Naive thymus-derived CD4-positive, alpha-beta T cell (primary cell): Measurements from ENCODE around the gene NIPA2. TPM values are rescaled to one million over a fixed set of nuclear protein-coding genes. Genes with fewer than 3 reads are reported as not detected.

Source experiments
- ATAC-seq: fragments of 150-1000 bp; cut with Tn5 transposase; 2 replicates; pipeline ENCODE4 v1.10.0; 2021; ENCODE audit warnings: mild to moderate bottlenecking, moderate library complexity
- CTCF ChIA-PET: fragments of 350-600 bp; sonication (Branson Sonifier 250); formaldehyde crosslinking; loops from one replicate; lab custom pipeline; 2021; ENCODE audit warnings: antibody characterized with exemption; lab: Charles Lee
- POLR2A ChIA-PET: fragments of 350-600 bp; sonication (Branson Sonifier 250); formaldehyde crosslinking; loops from one replicate; lab custom pipeline; 2021; ENCODE audit warnings: antibody characterized with exemption, inconsistent platforms; lab: Charles Lee
- DNase-seq, 9 donors: peaks; one replicate each; pipeline versions ENCODE4 v3.0.0 to v3.0.0-alpha.2; 2020 to 2022; ENCODE audit warnings: mixed read lengths in 1 of 9
- H3K27ac ChIP-seq: one replicate; pipeline ENCODE4 v1.7.0; 2013; ENCODE audit warnings: mild to moderate bottlenecking, low read depth, low read length, moderate library complexity
- H3K27me3 ChIP-seq, 2 donors: one replicate each; pipeline ENCODE4 v1.7.0; 2013; ENCODE audit warnings: low read length in 2 of 2, mild to moderate bottlenecking in 2 of 2, moderate library complexity in 2 of 2; ENCODE audit not compliant: control insufficient read depth in 2 of 2, insufficient read depth in 2 of 2
- H3K36me3 ChIP-seq, 3 experiments: 1 replicate in 2 of 3; 2 replicates in 1 of 3; pipeline ENCODE4 v1.7.0; 2013; ENCODE audit warnings: low read length in 3 of 3, mild to moderate bottlenecking in 3 of 3, moderate library complexity in 1 of 3; ENCODE audit not compliant: insufficient read depth in 3 of 3, control insufficient read depth in 2 of 3
- H3K4me1 ChIP-seq, 2 donors: one replicate each; pipeline ENCODE4 v1.7.0; 2013; ENCODE audit warnings: low read length in 2 of 2, mild to moderate bottlenecking in 2 of 2, moderate library complexity in 1 of 2; ENCODE audit not compliant: control insufficient read depth in 2 of 2, insufficient read depth in 2 of 2
- H3K4me3 ChIP-seq: 2 replicates; pipeline ENCODE4 v1.7.0; 2013; ENCODE audit warnings: mild to moderate bottlenecking, low read length
- H3K9me3 ChIP-seq, 3 experiments: 1 replicate in 2 of 3; 2 replicates in 1 of 3; pipeline ENCODE4 v1.7.0; 2013; ENCODE audit warnings: low read length in 3 of 3; ENCODE audit not compliant: control insufficient read depth in 2 of 3
- H3K27ac Mint-ChIP-seq, 9 donors: one replicate each; pipeline ENCODE4 v1.8.0; 2020 to 2022; ENCODE audit warnings: mixed read lengths in 9 of 9, mild to moderate bottlenecking in 8 of 9, moderate library complexity in 5 of 9, inconsistent platforms in 2 of 9
- H3K27me3 Mint-ChIP-seq, 5 donors: one replicate each; pipeline ENCODE4 v1.8.0; 2021 to 2022; ENCODE audit warnings: mixed read lengths in 5 of 5, mild to moderate bottlenecking in 1 of 5
- H3K36me3 Mint-ChIP-seq, 5 donors: one replicate each; pipeline ENCODE4 v1.8.0; 2020 to 2022; ENCODE audit warnings: mixed read lengths in 5 of 5, mild to moderate bottlenecking in 3 of 5, inconsistent platforms in 1 of 5
- H3K4me1 Mint-ChIP-seq, 7 donors: one replicate each; pipeline ENCODE4 v1.8.0; 2020 to 2022; ENCODE audit warnings: mixed read lengths in 7 of 7, mild to moderate bottlenecking in 3 of 7, inconsistent platforms in 1 of 7
- H3K4me3 Mint-ChIP-seq, 10 donors: one replicate each; pipeline ENCODE4 v1.8.0; 2020 to 2022; ENCODE audit warnings: mild to moderate bottlenecking in 10 of 10, mixed read lengths in 10 of 10, moderate library complexity in 6 of 10, inconsistent platforms in 2 of 10
- H3K9me3 Mint-ChIP-seq, 11 donors: one replicate each; pipeline ENCODE4 v1.8.0; 2020 to 2022; ENCODE audit warnings: mixed read lengths in 11 of 11, mild to moderate bottlenecking in 4 of 11, inconsistent platforms in 1 of 11, moderate library complexity in 1 of 11
- intact Hi-C, 2 donors: fragments of 100-400 bp; cut with micrococcal nuclease; formaldehyde crosslinking; loops; one replicate each; pipeline ENCODE4 v1.15.1; 2023
- polyA plus RNA-seq, 2 donors: library from polyadenylated mRNA; unstranded; fragments of 300-500 nt; fragmentation: Illumina TruSeq; gene quantifications; one replicate each; pipeline ENCODE4 v1.2.3, GENCODE V29; 2021
- total RNA-seq, 6 experiments: library from RNA in 5 of 6; stranded (reverse) in 5 of 6; gene quantifications; 1 replicate in 5 of 6; 2 replicates in 1 of 6; pipeline ENCODE4 v1.2.3 and lab custom pipeline; 2021 to 2026

Gene NIPA2
- total and polyA plus RNA-seq, 7 experiments from 2014 or later: 28.7 to 42.0 (median 37.0) TPM

GRCh38 chr15:22877607-22878006 is 39.1 kb downstream of the NIPA2 start:
- DNase-seq (no peak), ATAC-seq (no peak)
- no peaks in the 10 kb centered on the region for H3K27me3 ChIP-seq
- H3K9me3 ChIP-seq: peaks cover 0 to 4% (median 0%) of the 10 kb centered on the region in 3 experiments
- H3K27me3 Mint-ChIP-seq: peaks cover 0 to 3% (median 0%) of the 10 kb centered on the region in 5 donors
- H3K4me3 ChIP-seq: no peak overlapping the region
- H3K9me3 Mint-ChIP-seq: peaks cover 0 to 4% (median 0%) of the 10 kb centered on the region in 11 donors
- no peak overlapping the region for H3K27ac ChIP-seq
- ChIA-PET POLR2A (no interaction called here), CTCF (no interaction called here)
- no peaks in the 10 kb centered on the region for H3K36me3 ChIP-seq
- no peak overlapping the region for H3K27ac Mint-ChIP-seq
- intact Hi-C loops: no loop called here
- no peaks in the 10 kb centered on the region for H3K4me1 ChIP-seq
- H3K4me1 Mint-ChIP-seq: no peaks in the 10 kb centered on the region
- H3K36me3 Mint-ChIP-seq: peaks cover 0 to 13% (median 6%) of the 10 kb centered on the region in 5 donors
- H3K4me3 Mint-ChIP-seq: no peak overlapping the region

GRCh38 chr15:22878103-22878502 is 39.6 kb downstream of the NIPA2 start:
- Histone ChIP-seq H3K4me3 (no peak overlapping the region), H3K9me3 (peaks cover 0 to 4% (median 0%) of the 10 kb centered on the region in 3 experiments), H3K4me1 (no peaks in the 10 kb centered on the region), H3K36me3 (no peaks in the 10 kb centered on the region), H3K27ac (no peak overlapping the region), H3K27me3 (no peaks in the 10 kb centered on the region)
- H3K4me1 Mint-ChIP-seq: no peaks in the 10 kb centered on the region
- peaks cover 0 to 4% (median 0%) of the 10 kb centered on the region in 11 donors for H3K9me3 Mint-ChIP-seq
- ChIA-PET CTCF (no interaction called here), POLR2A (no interaction called here)
- H3K36me3 Mint-ChIP-seq: peaks cover 0 to 13% (median 6%) of the 10 kb centered on the region in 5 donors
- ATAC-seq: no peak
- H3K27me3 Mint-ChIP-seq: peaks cover 0 to 3% (median 0%) of the 10 kb centered on the region in 5 donors
- DNase-seq: no peak
- no peak overlapping the region for H3K4me3 Mint-ChIP-seq
- intact Hi-C loops: no loop called here
- peak overlapping the region in 1 of 9 donors; percentile 50 for H3K27ac Mint-ChIP-seq

- DNase-seq (no peak), ATAC-seq (no peak)
- ChIA-PET CTCF (no interaction called here), POLR2A (no interaction called here)
- H3K9me3 Mint-ChIP-seq: peaks cover 0 to 4% (median 0%) of the 10 kb centered on the region in 11 donors
- Histone ChIP-seq H3K27me3 (no peaks in the 10 kb centered on the region), H3K9me3 (peaks cover 0 to 4% (median 0%) of the 10 kb centered on the region in 3 experiments), H3K36me3 (no peaks in the 10 kb centered on the region), H3K4me3 (no peak overlapping the region), H3K4me1 (no peaks in the 10 kb centered on the region), H3K27ac (no peak overlapping the region)
- no peak overlapping the region for H3K4me3 Mint-ChIP-seq
- peaks cover 0 to 3% (median 0%) of the 10 kb centered on the region in 5 donors for H3K27me3 Mint-ChIP-seq
- no peaks in the 10 kb centered on the region for H3K4me1 Mint-ChIP-seq
- peaks cover 0 to 13% (median 4%) of the 10 kb centered on the region in 5 donors for H3K36me3 Mint-ChIP-seq
- intact Hi-C loops: loop anchor here in 1 of 2 donors (5.0 kb wide), 1 partner anchor 123 kb away; no protein-coding TSS in a partner anchor
- H3K27ac Mint-ChIP-seq: no peak overlapping the region
Measured at GRCh38 chr15:22880068-22880980, 41.9 kb downstream of the NIPA2 start.

- H3K27me3 Mint-ChIP-seq: peaks cover 0 to 3% (median 0%) of the 10 kb centered on the region in 5 donors
- Histone ChIP-seq H3K9me3 (peaks cover 0 to 4% (median 0%) of the 10 kb centered on the region in 3 experiments), H3K27me3 (no peaks in the 10 kb centered on the region), H3K27ac (no peak overlapping the region), H3K4me3 (no peak overlapping the region), H3K4me1 (no peaks in the 10 kb centered on the region), H3K36me3 (no peaks in the 10 kb centered on the region)
- H3K9me3 Mint-ChIP-seq: peaks cover 0 to 4% (median 0%) of the 10 kb centered on the region in 11 donors
- ATAC-seq (no peak), DNase-seq (no peak)
- ChIA-PET CTCF (no interaction called here), POLR2A (no interaction called here)
- no peak overlapping the region for H3K27ac Mint-ChIP-seq
- H3K36me3 Mint-ChIP-seq: peaks cover 0 to 8% (median 3%) of the 10 kb centered on the region in 5 donors
- H3K4me1 Mint-ChIP-seq: no peaks in the 10 kb centered on the region
- intact Hi-C loops: loop anchor here in 1 of 2 donors (5.0 kb wide), 1 partner anchor 124 kb away; no protein-coding TSS in a partner anchor
- no peak overlapping the region for H3K4me3 Mint-ChIP-seq
Measured at GRCh38 chr15:22880981-22881738, 42.7 kb downstream of the NIPA2 start.

GRCh38 chr15:22881739-22882440 is 43.4 kb downstream of the NIPA2 start:
- intact Hi-C loops: loop anchor here in 1 of 2 donors (5.0 kb wide), 1 partner anchor 125 kb away; no protein-coding TSS in a partner anchor
- Mint-ChIP-seq H3K27ac (no peak overlapping the region), H3K4me3 (no peak overlapping the region), H3K27me3 (peaks cover 0 to 3% (median 0%) of the 10 kb centered on the region in 5 donors), H3K36me3 (peaks cover 0 to 8% (median 3%) of the 10 kb centered on the region in 5 donors), H3K9me3 (peaks cover 0 to 2% (median 0%) of the 10 kb centered on the region in 11 donors), H3K4me1 (no peaks in the 10 kb centered on the region)
- ChIA-PET CTCF (no interaction called here), POLR2A (no interaction called here)
- no peak overlapping the region for H3K4me3 ChIP-seq
- no peak for ATAC-seq
- H3K27me3 ChIP-seq: no peaks in the 10 kb centered on the region
- no peak overlapping the region for H3K27ac ChIP-seq
- H3K9me3 ChIP-seq: peaks cover 0 to 4% (median 0%) of the 10 kb centered on the region in 3 experiments
- no peak for DNase-seq
- no peaks in the 10 kb centered on the region for H3K4me1 ChIP-seq
- H3K36me3 ChIP-seq: no peaks in the 10 kb centered on the region

- H3K27me3 Mint-ChIP-seq: peaks cover 0 to under 1% (median 0%) of the 10 kb centered on the region in 5 donors
Measured at GRCh38 chr15:22883196-22883595, 44.7 kb downstream of the NIPA2 start.

More at GRCh38 chr15:22883196-22883595, 44.7 kb downstream of the NIPA2 start:
- ATAC-seq (no peak), DNase-seq (no peak)
- Histone ChIP-seq H3K9me3 (no peaks in the 10 kb centered on the region), H3K36me3 (no peaks in the 10 kb centered on the region), H3K4me1 (no peaks in the 10 kb centered on the region), H3K27ac (no peak overlapping the region), H3K4me3 (no peak overlapping the region), H3K27me3 (no peaks in the 10 kb centered on the region)
- H3K4me1 Mint-ChIP-seq: no peaks in the 10 kb centered on the region
- H3K36me3 Mint-ChIP-seq: peaks cover 0 to 6% (median 0%) of the 10 kb centered on the region in 5 donors
- CTCF ChIA-PET: no interaction called here
- no peaks in the 10 kb centered on the region for H3K9me3 Mint-ChIP-seq
- intact Hi-C loops: loop anchor here in 1 of 2 donors (5.0 kb wide), 1 partner anchor 126 kb away; no protein-coding TSS in a partner anchor
- H3K27ac Mint-ChIP-seq: no peak overlapping the region
- POLR2A ChIA-PET: no interaction called here
- no peak overlapping the region for H3K4me3 Mint-ChIP-seq
